HepG2 (cell line): ENCODE data around the gene SMIM29. TPM values are rescaled to one million over a fixed set of nuclear protein-coding genes. Genes with fewer than 3 reads are reported as not detected.
A peak's percentile ranks its signal among the peaks of the same experiment; 100 is the strongest.

ENCODE experiments used
- HMGXB4 ChIP-seq, 2 experiments: sonication (generic) in 1 of 2; formaldehyde crosslinking in 1 of 2; IDR thresholded peaks; 2 replicates each; pipeline versions ENCODE4 v1.4.0 to v1.6.1; 2018 to 2020; ENCODE audit warnings: missing genetic modification reagents in 2 of 2, borderline replicate concordance in 1 of 2, low read depth in 1 of 2, mild to moderate bottlenecking in 1 of 2, missing biosample characterization in 1 of 2
- ISX ChIP-seq: sonication (generic); formaldehyde crosslinking; conservative IDR thresholded peaks from 2 replicates; pipeline ENCODE4 v1.5.0; 2020; ENCODE audit warnings: missing genetic modification reagents
- MEIS2 ChIP-seq: sonication (generic); formaldehyde crosslinking; IDR thresholded peaks from 2 replicates; pipeline ENCODE4 v1.9.0; 2021; ENCODE audit warnings: mild to moderate bottlenecking, missing genetic modification reagents
- PAXIP1 ChIP-seq: sonication (generic); formaldehyde crosslinking; conservative IDR thresholded peaks from 2 replicates; pipeline ENCODE4 v1.4.0; 2020; ENCODE audit warnings: mild to moderate bottlenecking, missing genetic modification reagents, moderate library complexity
- RBAK ChIP-seq: sonication (generic); formaldehyde crosslinking; IDR thresholded peaks from 2 replicates; pipeline ENCODE4 v1.5.1; 2020; ENCODE audit warnings: mild to moderate bottlenecking, missing genetic modification reagents
- SP1 ChIP-seq, 2 experiments: fragments of 450-650 bp in 1 of 2; sonication (generic) in 1 of 2; formaldehyde crosslinking in 1 of 2; IDR thresholded peaks; 2 replicates each; pipeline versions ENCODE4 v1.4.0 to v1.6.1; 2016 to 2020; ENCODE audit warnings: missing genetic modification reagents in 1 of 2
- STAT5B ChIP-seq: sonication (generic); formaldehyde crosslinking; IDR thresholded peaks from 2 replicates; pipeline ENCODE4 v1.4.0; 2020; ENCODE audit warnings: missing genetic modification reagents
- THAP7 ChIP-seq: sonication (generic); formaldehyde crosslinking; IDR thresholded peaks from 2 replicates; pipeline ENCODE4 v1.8.1; 2023; ENCODE audit warnings: mild to moderate bottlenecking, missing genetic modification reagents
- THYN1 ChIP-seq: sonication (generic); formaldehyde crosslinking; IDR thresholded peaks from 2 replicates; pipeline ENCODE4 v1.8.1; 2023; ENCODE audit warnings: low read depth, mild to moderate bottlenecking, moderate library complexity, missing genetic modification reagents, borderline replicate concordance
- WIZ ChIP-seq: sonication (generic); formaldehyde crosslinking; IDR thresholded peaks from 2 replicates; pipeline ENCODE4 v1.5.1; 2020; ENCODE audit warnings: mild to moderate bottlenecking, missing genetic modification reagents
- ZMYM4 ChIP-seq: sonication (generic); formaldehyde crosslinking; IDR thresholded peaks from 2 replicates; pipeline ENCODE4 v1.8.1; 2023; ENCODE audit warnings: mild to moderate bottlenecking, missing genetic modification reagents
- ZNF24 ChIP-seq: fragments of 450-650 bp; IDR thresholded peaks from 2 replicates; pipeline ENCODE4 v1.6.1; 2017; ENCODE audit warnings: antibody characterized with exemption, mild to moderate bottlenecking
- ZNF333 ChIP-seq: sonication (generic); formaldehyde crosslinking; IDR thresholded peaks from 2 replicates; pipeline ENCODE4 v1.4.0; 2020; ENCODE audit warnings: mild to moderate bottlenecking, missing genetic modification reagents, borderline replicate concordance
- ZNF512 ChIP-seq: sonication (generic); formaldehyde crosslinking; IDR thresholded peaks from 2 replicates; pipeline ENCODE4 v1.4.0; 2020; ENCODE audit warnings: mild to moderate bottlenecking, missing genetic modification reagents
- ZSCAN12 ChIP-seq: sonication (generic); formaldehyde crosslinking; IDR thresholded peaks from 2 replicates; pipeline ENCODE4 v1.9.0; 2021; ENCODE audit warnings: mild to moderate bottlenecking, missing genetic modification reagents
- polyA plus RNA-seq, 8 experiments: library from polyadenylated mRNA; depleted of rRNA in 3 of 8; stranded (reverse) in 7 of 8; unstranded in 1 of 8; fragments of >200 nt; fragmentation: Illumina TruSeq in 4 of 8; extraction: Trizol in 4 of 8; gene quantifications; 2 replicates each; pipeline versions ENCODE4 v1.2.1 to v1.2.3, GENCODE V29; 2011 to 2016; ENCODE audit warnings: low read depth in 4 of 8, missing spikeins in 1 of 8, mixed read lengths in 1 of 8; ENCODE audit not compliant: insufficient read depth in 1 of 8
- total RNA-seq, 5 experiments: library from RNA; depleted of rRNA; stranded (reverse); fragments of >200 nt; fragmentation: Illumina TruSeq; extraction: Trizol; gene quantifications; 2 replicates each; pipeline ENCODE4 v1.2.3, GENCODE V29; 2016; ENCODE audit warnings: low read depth in 1 of 5
- TF ChIP-seq, protein P1 (sequence below): sonication (generic); formaldehyde crosslinking; IDR thresholded peaks from 2 replicates; pipeline ENCODE4 v1.5.0; 2020; ENCODE audit warnings: mild to moderate bottlenecking, missing genetic modification reagents

The SMIM29 gene
- total and polyA plus RNA-seq, 2 of the 13 experiments (the other 11 are each of a cell fraction or from before 2014, with no cell fraction given), result 8.8 to 15.3 TPM

DNA sequence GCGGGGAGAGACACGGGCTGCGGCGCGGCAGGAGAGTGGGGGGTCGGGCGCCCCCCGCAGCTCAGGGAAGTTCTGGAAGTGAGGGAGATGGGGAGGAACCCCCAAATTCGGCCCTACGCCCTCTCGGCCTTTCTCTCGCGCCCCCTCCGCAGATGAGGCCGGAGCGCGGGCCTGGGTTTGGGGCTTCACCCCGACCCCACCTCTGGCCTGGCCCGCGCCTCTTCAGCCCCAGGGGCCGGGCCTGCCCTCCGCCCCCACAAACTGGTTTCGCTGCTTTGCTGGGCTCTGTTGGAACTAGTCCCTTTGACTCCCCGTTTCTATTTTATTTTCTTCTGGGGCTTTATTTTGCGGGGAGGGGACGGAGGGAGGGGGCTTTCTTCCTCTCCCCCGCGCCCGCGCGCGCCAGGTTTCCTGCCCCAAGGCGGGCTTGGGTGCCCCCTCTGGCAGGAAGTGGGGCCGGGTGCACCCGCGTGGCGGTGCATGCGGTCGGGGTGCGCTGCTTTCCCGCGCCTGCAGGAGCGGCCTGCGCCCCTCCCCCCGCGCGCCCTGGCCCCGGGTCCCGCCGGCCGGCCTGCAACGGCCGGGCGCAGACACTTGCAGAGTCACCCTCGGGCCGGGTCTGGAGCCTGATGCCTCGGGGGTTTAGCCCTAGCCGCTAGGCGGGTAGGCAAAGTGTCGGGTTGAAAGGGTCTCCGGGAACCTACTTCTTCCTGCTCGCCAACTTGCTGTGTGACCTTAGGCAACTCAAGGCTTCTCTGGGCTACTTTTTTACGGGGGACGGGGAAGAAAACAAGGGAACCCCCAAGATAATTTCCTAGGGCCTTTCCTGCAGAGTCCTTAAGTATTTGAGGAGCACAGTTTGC, 10.9 kb downstream of the SMIM29 start (continued):
- TF ChIP-seq ZNF512 (no peak), HMGXB4 (CRISPR knock-in tag; IDR thresholded peaks at IDR 0.05; ENCODE audit: borderline replicate concordance in 1 of 2, low read depth in 1 of 2) (peak; percentile 74 to 95; a peak in 3 of 4 replicates), ZSCAN12 (peak; percentile 90), WIZ (CRISPR knock-in tag) (peak; percentile 77; the same call in 1 of the 2 replicates), THYN1 (no peak), ZNF24 (no peak), MEIS2 (peak; percentile 97), ZNF333 (CRISPR knock-in tag) (no peak; the same call in 1 of the 2 replicates), SP1 (IDR thresholded peaks at IDR 0.05) (no peak), SP1 (CRISPR knock-in tag; IDR thresholded peaks at IDR 0.05) (peak; percentile 65; the same call in 1 of the 2 replicates), STAT5B (CRISPR knock-in tag) (peak; percentile 84; the same call in 1 of the 2 replicates), RBAK (CRISPR knock-in tag) (no peak), ISX (CRISPR knock-in tag) (peak; percentile 97), ZMYM4 (peak; percentile 82), PAXIP1 (CRISPR knock-in tag) (peak; percentile 35; the same call in 1 of the 2 replicates), THAP7 (peak; percentile 85)
- TF ChIP-seq, protein P1, sequence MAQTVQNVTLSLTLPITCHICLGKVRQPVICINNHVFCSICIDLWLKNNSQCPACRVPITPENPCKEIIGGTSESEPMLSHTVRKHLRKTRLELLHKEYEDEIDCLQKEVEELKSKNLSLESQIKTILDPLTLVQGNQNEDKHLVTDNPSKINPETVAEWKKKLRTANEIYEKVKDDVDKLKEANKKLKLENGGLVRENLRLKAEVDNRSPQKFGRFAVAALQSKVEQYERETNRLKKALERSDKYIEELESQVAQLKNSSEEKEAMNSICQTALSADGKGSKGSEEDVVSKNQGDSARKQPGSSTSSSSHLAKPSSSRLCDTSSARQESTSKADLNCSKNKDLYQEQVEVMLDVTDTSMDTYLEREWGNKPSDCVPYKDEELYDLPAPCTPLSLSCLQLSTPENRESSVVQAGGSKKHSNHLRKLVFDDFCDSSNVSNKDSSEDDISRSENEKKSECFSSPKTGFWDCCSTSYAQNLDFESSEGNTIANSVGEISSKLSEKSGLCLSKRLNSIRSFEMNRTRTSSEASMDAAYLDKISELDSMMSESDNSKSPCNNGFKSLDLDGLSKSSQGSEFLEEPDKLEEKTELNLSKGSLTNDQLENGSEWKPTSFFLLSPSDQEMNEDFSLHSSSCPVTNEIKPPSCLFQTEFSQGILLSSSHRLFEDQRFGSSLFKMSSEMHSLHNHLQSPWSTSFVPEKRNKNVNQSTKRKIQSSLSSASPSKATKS (CRISPR knock-in tag), result no peak; the same call in 1 of the 2 replicates
